ENCODE data around the gene GRK5.

DNA sequence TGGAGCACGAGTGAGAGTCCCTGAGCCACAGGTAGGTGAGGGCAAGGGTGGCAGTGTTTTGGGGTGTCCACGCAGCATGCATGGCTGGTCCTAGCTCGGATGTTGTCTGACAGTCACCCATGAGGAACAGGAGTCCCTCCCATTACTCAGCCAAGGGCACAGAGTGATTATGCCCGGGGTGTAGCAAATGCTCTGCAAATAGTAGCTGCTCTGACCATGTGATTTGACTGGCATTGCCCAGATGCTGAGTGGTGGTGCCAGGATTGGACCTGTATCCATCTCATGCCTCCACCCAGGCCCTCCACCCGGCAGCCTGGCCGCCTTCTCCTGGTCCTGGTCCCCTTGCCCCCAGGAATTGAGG, 150.8 kb downstream of the GRK5 start:
- TF ChIP-seq, protein P1, sequence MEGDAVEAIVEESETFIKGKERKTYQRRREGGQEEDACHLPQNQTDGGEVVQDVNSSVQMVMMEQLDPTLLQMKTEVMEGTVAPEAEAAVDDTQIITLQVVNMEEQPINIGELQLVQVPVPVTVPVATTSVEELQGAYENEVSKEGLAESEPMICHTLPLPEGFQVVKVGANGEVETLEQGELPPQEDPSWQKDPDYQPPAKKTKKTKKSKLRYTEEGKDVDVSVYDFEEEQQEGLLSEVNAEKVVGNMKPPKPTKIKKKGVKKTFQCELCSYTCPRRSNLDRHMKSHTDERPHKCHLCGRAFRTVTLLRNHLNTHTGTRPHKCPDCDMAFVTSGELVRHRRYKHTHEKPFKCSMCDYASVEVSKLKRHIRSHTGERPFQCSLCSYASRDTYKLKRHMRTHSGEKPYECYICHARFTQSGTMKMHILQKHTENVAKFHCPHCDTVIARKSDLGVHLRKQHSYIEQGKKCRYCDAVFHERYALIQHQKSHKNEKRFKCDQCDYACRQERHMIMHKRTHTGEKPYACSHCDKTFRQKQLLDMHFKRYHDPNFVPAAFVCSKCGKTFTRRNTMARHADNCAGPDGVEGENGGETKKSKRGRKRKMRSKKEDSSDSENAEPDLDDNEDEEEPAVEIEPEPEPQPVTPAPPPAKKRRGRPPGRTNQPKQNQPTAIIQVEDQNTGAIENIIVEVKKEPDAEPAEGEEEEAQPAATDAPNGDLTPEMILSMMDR (IDR thresholded peaks at IDR 0.05 in 4 of 5, conservative IDR thresholded peaks at IDR 0.05 in 1 of 5) = no peak
- no peak for TF ChIP-seq POLR2A (IDR thresholded peaks at IDR 0.05)
